ENCODE results near the gene DSN1.
"Not testable (repeated sequence)": the region's sequence is repeated elsewhere in the genome, so short reads cannot be mapped to it uniquely, and the experiment has no call there.

The DSN1 gene

GRCh38 chr20:36800410-36800809 is 26.8 kb upstream of the DSN1 start:
- peaks cover 84% of the 10 kb centered on the region for H3K36me3 ChIP-seq
- no peak for DNase-seq

GRCh38 chr20:36799313-36799712 is 25.8 kb upstream of the DSN1 start:
- H3K4me3 ChIP-seq (ENCODE audit: low read depth, low read length); H3K27me3 ChIP-seq; DNase-seq: not testable (repeated sequence)

More at GRCh38 chr20:36800410-36800809, 26.8 kb upstream of the DSN1 start:
- Histone ChIP-seq H3K4me3 (ENCODE audit: low read depth, low read length) (no peak overlapping the region), H3K9me3 (no peaks in the 10 kb centered on the region), H3K4me1 (no peaks in the 10 kb centered on the region), H3K27me3 (no peaks in the 10 kb centered on the region)
- TF ChIP-seq CTCF (IDR thresholded peaks at IDR 0.05; ENCODE audit: low read depth, low read length): no peak

GRCh38 chr20:36796875-36797274 is 23.3 kb upstream of the DSN1 start:
- Histone ChIP-seq H3K36me3 (peaks cover 85% of the 10 kb centered on the region), H3K27me3 (no peaks in the 10 kb centered on the region), H3K4me3 (ENCODE audit: low read depth, low read length) (no peak overlapping the region), H3K9me3 (no peaks in the 10 kb centered on the region), H3K4me1 (no peaks in the 10 kb centered on the region)
- TF ChIP-seq CTCF (IDR thresholded peaks at IDR 0.05; ENCODE audit: low read depth, low read length): no peak
- no peak for DNase-seq

More at GRCh38 chr20:36799313-36799712, 25.8 kb upstream of the DSN1 start:
- H3K36me3 ChIP-seq: peaks cover 82% of the 10 kb centered on the region
- H3K4me1 ChIP-seq, H3K9me3 ChIP-seq: not testable (repeated sequence)

GRCh38 chr20:36796117-36796516 is 22.6 kb upstream of the DSN1 start:
- peaks cover 86% of the 10 kb centered on the region for H3K36me3 ChIP-seq
- no peak overlapping the region for H3K4me3 ChIP-seq (ENCODE audit: low read depth, low read length)
- TF ChIP-seq CTCF (IDR thresholded peaks at IDR 0.05; ENCODE audit: low read depth, low read length): no peak
- no peaks in the 10 kb centered on the region for H3K27me3 ChIP-seq
- H3K4me1 ChIP-seq: no peaks in the 10 kb centered on the region
- no peaks in the 10 kb centered on the region for H3K9me3 ChIP-seq
- DNase-seq: no peak

- Histone ChIP-seq H3K4me3 (ENCODE audit: low read depth, low read length) (no peak overlapping the region), H3K9me3 (no peaks in the 10 kb centered on the region), H3K27me3 (no peaks in the 10 kb centered on the region), H3K4me1 (no peaks in the 10 kb centered on the region), H3K36me3 (peaks cover 83% of the 10 kb centered on the region)
- no peak for DNase-seq
- TF ChIP-seq CTCF (IDR thresholded peaks at IDR 0.05; ENCODE audit: low read depth, low read length): no peak
These were observed 22.1 kb upstream of the DSN1 start for GRCh38 chr20:36795691-36796090.

GRCh38 chr20:36794116-36794474 is 20.5 kb upstream of the DSN1 start:
- H3K4me3 ChIP-seq (ENCODE audit: low read depth, low read length): no peak overlapping the region
- peaks cover 72% of the 10 kb centered on the region for H3K36me3 ChIP-seq
- no peak for DNase-seq
- TF ChIP-seq CTCF (IDR thresholded peaks at IDR 0.05; ENCODE audit: low read depth, low read length): no peak
- no peaks in the 10 kb centered on the region for H3K4me1 ChIP-seq
- no peaks in the 10 kb centered on the region for H3K27me3 ChIP-seq
- H3K9me3 ChIP-seq: no peaks in the 10 kb centered on the region

Data from BE2C (cell line).